ENCODE measurements around the gene KCNG3.

KCNG3 gene

DNA sequence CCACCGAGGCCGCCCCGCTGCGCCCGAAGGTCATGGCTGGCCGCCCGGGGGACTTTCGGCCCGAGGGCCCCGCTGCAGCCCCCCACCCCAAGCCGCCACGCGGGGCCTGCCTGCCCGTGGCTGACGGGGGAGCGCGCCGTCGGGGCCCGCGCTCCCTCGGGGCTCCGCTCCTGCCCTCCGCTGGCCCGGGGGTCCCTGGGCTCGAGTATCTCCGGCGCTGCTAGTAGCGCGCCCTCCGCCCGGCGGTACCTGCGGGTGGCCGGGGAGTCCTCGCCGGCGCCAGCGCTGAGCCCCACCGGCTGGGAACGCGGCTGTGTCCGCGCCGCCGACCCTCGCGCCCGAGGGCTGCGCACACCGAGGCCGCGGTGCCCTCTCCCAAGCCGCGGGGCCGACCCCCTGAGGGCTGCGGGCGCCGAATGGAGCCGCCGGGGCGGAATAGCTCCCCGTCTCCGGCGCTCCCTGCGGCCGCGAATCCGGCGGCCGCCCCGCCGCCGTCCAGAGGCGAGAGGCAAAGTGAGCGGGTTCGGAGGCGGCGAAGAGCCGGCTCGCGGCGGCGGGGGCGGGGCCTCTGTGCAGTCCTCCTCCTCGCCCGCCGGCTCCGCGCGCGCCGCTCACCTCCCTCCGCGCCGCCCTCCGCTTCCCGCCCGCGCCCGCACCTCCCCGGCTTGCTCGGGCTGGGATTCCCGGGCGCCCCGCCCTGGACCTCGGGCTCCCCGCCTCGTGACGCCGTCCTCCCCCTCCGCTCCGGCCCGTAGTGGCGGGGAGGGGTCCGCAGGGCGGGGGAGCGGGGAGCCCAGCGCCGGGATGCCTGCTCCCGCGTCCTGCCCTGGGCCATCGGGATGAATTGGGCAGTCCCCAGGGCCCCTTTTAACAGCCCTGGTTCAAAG, at the start of gene KCNG3:
Gene KCNG3, minus strand, starts transcription at position 515 of the 887 bp plus-strand sequence. Its CDS starts 481 bp downstream, at position 34.
- peak in 40 of 42 donors; percentile 36 to 82 (median 63) for DNase-seq
- intact Hi-C loops (cut with DNase I) = loop anchor here (10.0 kb wide), 2 partner anchors 71 to 171 kb away; partner anchors contain the start of gene MTA3

GRCh38 chr2:42542871-42543270, 49.1 kb upstream of the KCNG3 start:
- DNase-seq = no peak
- intact Hi-C loops (cut with DNase I) = no loop called here

- no peak for DNase-seq
- intact Hi-C loops (cut with DNase I) = no loop called here
Measured at GRCh38 chr2:42537493-42537892, 43.7 kb upstream of the KCNG3 start.

DNA sequence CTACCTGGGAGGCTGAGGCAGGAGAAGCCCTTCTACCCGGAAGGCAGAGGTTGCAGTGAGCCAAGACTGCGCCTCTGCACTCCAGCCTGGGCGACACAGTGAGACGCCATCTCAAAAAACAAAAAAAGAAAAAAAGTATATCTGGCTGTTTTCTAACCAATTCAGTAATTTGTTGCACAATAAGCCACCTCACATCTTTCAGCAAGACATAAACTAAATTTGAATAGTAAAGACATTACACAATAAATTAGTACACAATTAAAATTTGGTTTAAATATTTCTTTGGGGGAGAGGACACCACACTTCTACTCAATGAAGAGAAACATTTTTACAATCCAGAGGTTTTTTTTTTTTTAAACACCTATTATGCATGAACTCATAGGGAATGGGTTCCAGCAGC, 38.6 kb upstream of the KCNG3 start:
- intact Hi-C loops (cut with DNase I) = no loop called here
- DNase-seq = no peak

- intact Hi-C loops (cut with DNase I) = no loop called here
Measured at GRCh38 chr2:42523341-42523740, 29.6 kb upstream of the KCNG3 start.

GRCh38 chr2:42522035-42522434, 28.3 kb upstream of the KCNG3 start:
- intact Hi-C loops (cut with DNase I) = no loop called here

More at GRCh38 chr2:42523341-42523740, 29.6 kb upstream of the KCNG3 start:
- no peak for DNase-seq

DNA sequence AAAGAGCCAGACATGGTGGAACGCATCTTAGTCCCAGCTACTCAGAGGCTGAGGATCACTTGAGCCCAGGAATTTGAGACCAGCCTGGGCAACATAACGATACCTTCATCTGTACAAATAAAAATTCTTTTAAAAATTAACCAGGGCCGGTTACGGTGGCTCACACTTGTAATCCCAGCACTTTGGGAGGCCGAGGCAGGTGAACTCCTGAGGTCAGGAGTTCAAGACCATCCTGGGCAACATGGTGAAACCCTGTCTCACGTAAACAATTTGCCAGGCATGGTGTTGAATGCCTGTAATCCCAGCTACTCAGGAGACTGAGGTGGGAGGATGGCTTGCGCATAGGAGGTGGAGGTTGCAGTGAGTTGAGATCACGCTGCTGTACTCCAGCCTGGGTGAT, 25.8 kb upstream of the KCNG3 start:
- intact Hi-C loops (cut with DNase I) = no loop called here
- DNase-seq = no peak

More at GRCh38 chr2:42522035-42522434, 28.3 kb upstream of the KCNG3 start:
- no peak for DNase-seq

- intact Hi-C loops (cut with DNase I) = no loop called here
- no peak for DNase-seq
Measured at GRCh38 chr2:42516418-42516901, 22.7 kb upstream of the KCNG3 start.

GRCh38 chr2:42513252-42513918, 19.6 kb upstream of the KCNG3 start:
- intact Hi-C loops (cut with DNase I) = no loop called here
- DNase-seq = peak in 6 of 42 donors; percentile 8 to 56 (median 28)

- intact Hi-C loops (cut with DNase I) = no loop called here
- no peak for DNase-seq
Measured at GRCh38 chr2:42510608-42511243, 16.9 kb upstream of the KCNG3 start.

DNA sequence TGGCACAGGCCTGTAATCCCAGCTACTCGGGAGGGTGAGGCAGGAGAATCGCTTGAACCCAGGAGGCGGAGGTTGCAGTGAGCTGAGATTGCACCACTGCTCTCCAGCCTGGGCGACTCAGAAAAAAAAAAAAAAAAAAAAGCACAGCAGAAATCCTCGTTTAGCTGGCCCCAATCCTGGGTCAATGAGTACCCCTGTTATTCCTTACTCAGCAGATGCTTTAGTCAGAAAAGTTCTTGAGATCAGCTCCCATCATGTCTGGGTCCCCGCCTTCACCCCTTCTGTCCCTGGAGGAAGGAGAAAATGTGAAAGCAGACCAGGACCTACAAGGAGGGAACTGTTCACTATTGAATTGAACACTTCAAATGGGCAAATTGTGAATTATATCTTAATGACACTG, 16.4 kb upstream of the KCNG3 start:
- intact Hi-C loops (cut with DNase I) = no loop called here
- DNase-seq = no peak

- intact Hi-C loops (cut with DNase I) = no loop called here
- peak in 5 of 42 donors; percentile 14 to 45 (median 42) for DNase-seq
Measured at GRCh38 chr2:42504364-42505230, 10.8 kb upstream of the KCNG3 start.

DNA sequence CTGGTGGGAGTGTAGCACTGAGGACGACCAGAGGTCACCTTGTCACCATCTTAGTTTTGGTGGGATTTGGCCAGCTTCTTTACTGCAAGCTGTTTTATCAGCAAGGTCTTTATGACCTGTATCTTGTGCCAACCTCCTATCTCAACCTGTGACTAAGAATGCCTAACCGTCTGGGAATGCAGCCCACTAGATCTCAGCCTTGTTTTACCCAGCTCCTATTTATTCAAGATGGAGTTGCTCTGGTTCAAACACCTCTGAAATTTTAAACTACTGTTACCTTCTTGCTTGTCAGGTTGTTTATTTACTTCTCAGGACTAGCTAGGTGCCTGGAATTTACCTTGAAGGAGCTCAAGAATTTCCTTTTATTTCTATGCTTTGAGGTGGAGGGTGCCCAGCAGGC, 9.5 kb upstream of the KCNG3 start:
- intact Hi-C loops (cut with DNase I) = no loop called here
- DNase-seq = no peak

DNA sequence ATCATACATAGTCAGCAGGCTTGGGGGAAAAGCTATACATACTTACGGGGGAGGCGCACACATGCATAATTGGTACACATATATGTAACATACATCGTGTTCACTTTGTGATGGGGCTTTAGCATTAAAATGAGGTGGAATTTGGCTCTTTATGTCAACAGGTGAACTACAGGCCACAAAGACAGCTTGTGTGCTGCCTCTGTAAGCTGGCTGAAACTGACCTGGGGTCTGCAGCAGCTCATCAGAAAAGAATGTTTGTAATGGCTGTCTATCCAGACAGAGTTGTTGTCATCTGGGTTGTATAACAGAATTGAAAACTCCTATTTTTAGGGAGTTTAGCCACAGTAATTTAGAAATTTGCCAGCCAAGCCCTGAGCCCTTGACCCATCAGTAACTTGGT, 4.7 kb upstream of the KCNG3 start:
- intact Hi-C loops (cut with DNase I) = loop anchor here (10.0 kb wide), 2 partner anchors 66 to 166 kb away; partner anchors contain the start of gene MTA3
- no peak for DNase-seq

GRCh38 chr2:42495611-42496010, 1.8 kb upstream of the KCNG3 start:
- DNase-seq = peak in 1 of 42 donors; percentile 21
- intact Hi-C loops (cut with DNase I) = loop anchor here (10.0 kb wide), 2 partner anchors 69 to 169 kb away; partner anchors contain the start of gene MTA3

- peak in 1 of 42 donors; percentile 5 for DNase-seq
- intact Hi-C loops (cut with DNase I) = loop anchor here (10.0 kb wide), 2 partner anchors 70 to 170 kb away; partner anchors contain the start of gene MTA3
Measured at GRCh38 chr2:42495234-42495581, 1.4 kb upstream of the KCNG3 start.

- peak; percentile 55 to 90 (median 76) for DNase-seq
- intact Hi-C loops (cut with DNase I) = loop anchor here (10.0 kb wide), 2 partner anchors 70 to 170 kb away; partner anchors contain the start of gene MTA3
Measured at GRCh38 chr2:42494355-42495233, 812 bp upstream of the KCNG3 start.
